GM04503 (cell line): ENCODE data around the gene LPAR4.
"Not testable (repeated sequence)": the region's sequence is repeated elsewhere in the genome, so short reads cannot be mapped to it uniquely, and the experiment has no call there.

Source experiments
- DNase-seq: peaks from one replicate; pipeline ENCODE4 v3.0.0-alpha.2; 2012; ENCODE audit warnings: low read depth

The LPAR4 gene

GRCh38 chrX:78747489-78747888, at the start of gene LPAR4:
Gene LPAR4, plus strand, starts transcription at chrX:78747720. Its CDS starts 7,150 bp downstream, at chrX:78754870.
- DNase-seq, result no peak

- DNase-seq, result no peak
Measured at GRCh38 chrX:78706071-78706470, 41.4 kb upstream of the LPAR4 start.

GRCh38 chrX:78708262-78708661, 39.3 kb upstream of the LPAR4 start:
- DNase-seq, result no peak

GRCh38 chrX:78708816-78709215, 38.7 kb upstream of the LPAR4 start:
- no peak for DNase-seq

DNA sequence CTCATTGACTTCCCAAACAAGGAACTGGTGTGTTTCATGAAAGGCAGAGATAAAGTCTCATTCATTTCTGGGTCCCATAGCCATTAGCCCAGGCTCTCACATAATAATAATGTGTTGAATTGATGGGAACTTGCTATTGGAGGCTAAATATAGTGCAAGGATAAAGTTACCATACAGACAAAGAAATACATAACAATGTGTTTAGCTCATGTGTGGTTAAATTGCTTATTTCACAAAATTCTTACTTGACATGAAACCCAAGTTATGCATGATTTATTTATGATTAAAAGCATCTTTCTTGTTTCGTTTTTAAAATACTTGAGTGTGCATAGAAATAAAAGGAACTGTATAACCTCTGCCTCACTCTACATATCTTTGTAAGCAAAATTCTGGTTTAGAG, 37.3 kb upstream of the LPAR4 start:
- peak; percentile 12 for DNase-seq

DNA sequence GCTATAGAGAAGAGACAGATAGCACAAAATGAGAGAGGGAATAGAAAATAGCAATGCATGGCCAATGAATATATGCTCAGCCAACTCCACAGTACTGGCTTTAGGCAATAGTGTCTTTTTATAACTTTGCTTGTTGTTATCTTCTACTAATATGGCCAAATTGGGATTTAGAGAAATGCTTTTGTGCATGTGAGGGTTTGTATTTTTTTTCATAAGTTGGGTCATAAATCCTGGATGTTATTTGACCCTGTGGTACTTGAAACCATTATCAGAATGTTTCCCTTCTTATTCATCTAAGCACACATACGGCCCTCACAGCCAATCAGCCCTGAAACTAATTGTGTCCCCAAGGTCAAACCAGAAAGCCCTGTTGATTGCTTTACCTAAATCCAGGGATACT, 35.2 kb upstream of the LPAR4 start:
- no peak for DNase-seq

DNA sequence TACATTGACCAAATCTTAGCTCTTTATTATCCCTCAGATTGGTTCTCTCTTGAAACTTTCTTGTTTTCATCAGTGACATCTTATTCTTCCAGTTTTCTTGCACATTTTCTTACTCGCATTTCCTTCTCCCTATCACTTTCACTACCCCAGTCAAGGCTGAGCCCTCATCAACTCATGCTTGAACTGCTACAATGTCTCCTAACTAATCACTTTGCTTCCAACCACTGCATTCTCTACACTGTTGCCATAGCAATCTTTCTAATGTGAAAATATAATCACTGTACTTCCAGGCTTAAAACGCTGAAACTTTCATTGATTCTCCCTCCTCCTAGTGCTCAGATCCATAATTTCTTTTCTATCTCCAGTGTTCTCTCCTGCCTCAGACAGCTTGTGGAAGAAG, 22.2 kb upstream of the LPAR4 start:
- DNase-seq, result no peak

- DNase-seq, result no peak
Measured at GRCh38 chrX:78746496-78746895, 1.0 kb upstream of the LPAR4 start.

DNA sequence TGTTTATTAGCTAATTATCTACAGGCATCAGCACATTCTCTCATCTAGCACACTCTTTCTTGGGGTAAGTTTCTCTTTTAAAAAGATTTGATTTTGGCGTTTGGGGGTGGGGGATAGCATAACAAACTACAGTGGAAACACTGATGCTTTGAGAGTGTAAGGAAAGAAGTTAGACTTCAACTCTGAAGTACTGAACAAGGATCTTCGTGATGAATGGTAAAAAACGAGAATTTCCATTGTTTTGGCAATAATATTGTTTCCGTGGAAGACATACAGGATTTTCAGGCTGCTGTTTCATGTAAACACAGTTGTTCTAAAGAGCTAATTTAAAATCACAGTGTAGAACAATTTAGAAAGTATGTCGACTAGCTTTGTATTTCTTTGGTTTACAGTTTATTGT, 451 bp downstream of the LPAR4 start:
- DNase-seq, result no peak

- DNase-seq, result no peak
Measured at GRCh38 chrX:78748846-78749245, 1.3 kb downstream of the LPAR4 start.

DNA sequence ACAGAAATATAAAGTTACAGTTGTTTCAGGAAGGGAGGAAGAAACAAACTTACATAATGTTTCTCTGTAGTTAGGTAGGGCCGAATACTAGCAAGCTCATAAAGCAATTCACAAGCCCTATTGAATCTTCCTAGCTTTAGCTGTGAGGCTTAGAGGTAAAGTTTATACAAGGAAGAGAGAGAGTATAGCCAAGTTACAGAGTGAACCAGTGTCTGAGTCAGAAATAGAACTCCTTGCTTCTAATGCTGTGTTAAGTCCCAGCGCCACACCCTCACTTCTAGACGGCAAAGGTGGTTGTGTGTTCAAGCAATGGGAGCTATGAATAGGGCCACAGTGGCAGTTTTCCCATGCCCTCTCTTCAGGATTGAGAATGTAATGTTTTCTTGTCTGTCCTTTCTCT, 6.1 kb downstream of the LPAR4 start:
- DNase-seq, result no peak

DNA sequence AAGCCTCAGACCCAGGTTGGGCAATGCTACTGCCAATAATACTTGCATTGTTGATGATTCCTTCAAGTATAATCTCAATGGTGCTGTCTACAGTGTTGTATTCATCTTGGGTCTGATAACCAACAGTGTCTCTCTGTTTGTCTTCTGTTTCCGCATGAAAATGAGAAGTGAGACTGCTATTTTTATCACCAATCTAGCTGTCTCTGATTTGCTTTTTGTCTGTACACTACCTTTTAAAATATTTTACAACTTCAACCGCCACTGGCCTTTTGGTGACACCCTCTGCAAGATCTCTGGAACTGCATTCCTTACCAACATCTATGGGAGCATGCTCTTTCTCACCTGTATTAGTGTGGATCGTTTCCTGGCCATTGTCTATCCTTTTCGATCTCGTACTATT, 7.4 kb downstream of the LPAR4 start:
- DNase-seq, result no peak

GRCh38 chrX:78759081-78759480, 11.6 kb downstream of the LPAR4 start:
- DNase-seq, result no peak

GRCh38 chrX:78769101-78769755, 21.7 kb downstream of the LPAR4 start:
- no peak for DNase-seq

- DNase-seq, result no peak
Measured at GRCh38 chrX:78769946-78770345, 22.4 kb downstream of the LPAR4 start.

- DNase-seq, result no peak
Measured at GRCh38 chrX:78796916-78797315, 49.4 kb downstream of the LPAR4 start.

DNA sequence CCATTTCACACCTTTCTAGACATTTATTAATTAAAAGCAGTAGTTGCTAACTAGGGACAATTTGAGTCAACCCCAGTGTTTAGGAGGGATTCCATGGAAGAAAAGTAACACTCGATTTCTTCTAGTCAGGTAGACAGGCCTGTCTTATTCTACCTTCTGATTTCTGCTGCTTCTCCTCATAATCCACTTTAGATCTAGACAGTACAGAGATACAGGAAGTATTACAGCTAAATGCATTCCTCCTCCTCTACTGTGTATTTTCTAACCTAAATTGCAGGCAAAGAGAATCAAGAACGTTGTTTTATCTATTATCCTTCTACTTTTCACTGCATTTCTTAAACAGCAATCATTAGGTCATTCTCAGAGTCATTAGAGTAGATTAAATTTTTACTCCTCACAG, 52.6 kb downstream of the LPAR4 start:
- DNase-seq, result no peak

DNA sequence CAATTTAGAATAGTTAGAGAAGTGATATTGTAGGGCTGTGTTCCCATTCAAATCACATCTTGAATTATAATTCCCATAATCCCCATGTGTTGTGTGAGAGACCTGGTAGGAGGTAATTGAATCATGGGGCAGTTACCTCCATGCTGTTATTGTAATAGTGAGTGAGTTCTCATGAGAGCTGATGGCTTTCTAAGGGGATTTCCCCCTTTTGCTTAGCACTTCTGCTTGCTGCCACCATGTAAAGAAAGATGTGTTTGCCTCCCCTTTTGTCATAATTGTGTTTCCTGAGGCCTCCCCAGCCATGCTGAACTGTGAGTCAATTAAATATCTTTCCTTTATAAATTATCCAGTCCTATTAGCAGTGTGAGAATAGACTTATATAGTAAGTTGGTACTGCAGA, 53.2 kb downstream of the LPAR4 start:
- DNase-seq, result no peak

DNA sequence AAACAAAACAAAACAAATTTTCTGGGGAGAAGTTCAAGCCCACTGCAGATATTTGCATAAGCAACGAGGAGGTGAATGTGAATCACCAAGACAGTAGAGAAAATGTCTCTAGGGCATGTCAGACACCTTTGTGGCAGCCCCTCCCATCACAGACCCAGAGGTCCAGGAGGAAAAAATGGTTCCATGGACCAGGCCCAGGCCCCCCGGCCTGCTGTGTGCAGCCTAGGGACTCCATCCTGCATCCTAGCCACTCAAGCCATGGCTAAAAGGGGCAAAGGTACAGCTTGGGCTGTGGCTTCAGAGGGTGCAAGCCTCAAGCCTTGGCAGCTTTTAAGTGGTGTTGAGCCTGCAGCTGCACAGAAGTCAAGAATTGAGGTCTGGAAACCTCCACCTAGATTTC, 54.0 kb downstream of the LPAR4 start:
- no peak for DNase-seq

- not testable (repeated sequence) for DNase-seq
Measured at GRCh38 chrX:78802526-78802925, 55.0 kb downstream of the LPAR4 start.
